Measurements from ENCODE around the gene KYNU.

Gene KYNU

DNA sequence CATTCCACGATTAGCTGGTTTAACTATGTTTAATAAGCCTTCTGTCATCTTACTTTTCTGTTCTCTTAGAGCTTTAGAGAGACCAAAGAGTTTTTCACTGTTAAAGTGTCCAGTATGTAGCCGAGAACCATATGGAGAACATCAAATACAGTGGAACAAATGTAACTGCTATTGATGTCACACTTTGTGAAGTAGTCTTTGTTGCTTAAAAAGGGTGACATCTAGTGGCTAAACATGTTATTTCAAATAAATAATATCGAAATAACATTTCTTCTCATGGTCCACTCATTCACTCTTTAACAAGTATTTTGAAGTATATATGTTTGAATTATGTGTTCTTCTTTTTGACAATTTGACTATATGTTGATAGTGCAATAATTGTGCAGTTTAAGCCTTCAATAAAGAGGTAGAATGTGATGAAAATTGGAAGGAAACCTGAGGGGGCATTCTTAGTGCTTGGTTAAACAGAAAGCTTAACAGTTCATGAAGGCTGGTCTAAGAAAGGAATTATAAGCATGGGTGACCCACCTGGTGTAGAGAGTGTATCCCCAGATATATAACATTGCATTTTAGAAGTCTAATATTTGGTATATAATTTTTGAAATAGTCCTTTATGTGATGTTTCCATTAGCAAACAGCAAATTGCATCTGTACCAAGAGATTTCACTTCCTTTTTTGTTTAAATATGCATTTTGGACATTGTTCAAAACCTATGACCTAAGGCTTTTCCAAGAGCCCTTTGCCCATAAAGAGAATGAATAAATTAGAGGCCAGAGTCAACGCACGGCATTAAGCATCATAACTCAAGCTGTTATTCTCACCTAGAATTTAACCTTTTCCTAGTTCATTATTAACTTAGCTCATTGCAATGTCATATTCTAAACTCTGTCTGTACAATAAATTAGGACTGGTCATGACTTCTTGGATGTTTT is 112.1 kb downstream of the KYNU start:
- no peak overlapping the region for H2AFZ ChIP-seq (ENCODE audit: low read length)
- no peak overlapping the region for H3K4me2 ChIP-seq (ENCODE audit: low read length)

DNA sequence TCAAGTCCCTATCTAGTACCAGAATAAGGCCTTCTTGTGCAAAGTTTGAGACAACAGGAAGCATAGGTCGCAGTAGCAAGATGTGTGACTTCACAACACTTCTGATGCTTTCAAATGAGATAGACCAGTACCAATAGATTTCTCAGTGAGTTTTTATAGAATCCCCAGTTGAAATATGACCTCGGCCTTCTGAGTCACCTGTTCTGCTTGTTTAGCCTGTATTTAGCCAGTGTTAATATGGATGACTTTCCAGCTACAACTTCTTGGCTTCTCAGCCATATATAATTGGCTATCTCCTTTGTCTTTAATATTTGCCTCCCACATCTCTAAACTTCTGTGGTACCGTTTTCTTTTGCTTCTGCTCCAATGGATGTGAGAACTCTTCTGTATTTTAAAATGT is 113.8 kb downstream of the KYNU start:
- Histone ChIP-seq H3K27ac (ENCODE audit: low read depth, low read length, poor library complexity, severe bottlenecking) (no peak overlapping the region), H3K9me2 (ENCODE audit: low read depth, low read length) (no peaks in the 10 kb centered on the region; the same call in 1 of the 2 replicates), H3K79me2 (ENCODE audit: insufficient read depth, low read length) (no peaks in the 10 kb centered on the region), H3K4me3 (ENCODE audit: low read depth, low read length, poor library complexity, severe bottlenecking) (no peak overlapping the region), H3F3A (ENCODE audit: insufficient read depth, low read length) (no peaks in the 10 kb centered on the region), H3K27me3 (ENCODE audit: insufficient read depth, low read length) (no peaks in the 10 kb centered on the region), H3K4me2 (ENCODE audit: low read length) (no peak overlapping the region), H3K9me3 (ENCODE audit: low read length) (no peaks in the 10 kb centered on the region), H2AFZ (ENCODE audit: low read length) (no peak overlapping the region), H3K36me3 (ENCODE audit: insufficient read depth, low read length) (no peaks in the 10 kb centered on the region), H3K4me1 (ENCODE audit: insufficient read depth, low read length, severe bottlenecking) (no peaks in the 10 kb centered on the region), H4K20me1 (ENCODE audit: insufficient read depth, low read length) (no peaks in the 10 kb centered on the region), H3K9ac (ENCODE audit: low read length) (no peak overlapping the region)
- no peak for TF ChIP-seq EZH2 (IDR thresholded peaks at IDR 0.05; ENCODE audit: borderline replicate concordance, low read length)

More for the DNA sequence above, 112.1 kb downstream of the KYNU start:
- H3K4me1 ChIP-seq (ENCODE audit: insufficient read depth, low read length, severe bottlenecking): no peaks in the 10 kb centered on the region
- no peaks in the 10 kb centered on the region for H3F3A ChIP-seq (ENCODE audit: insufficient read depth, low read length)
- H3K36me3 ChIP-seq (ENCODE audit: insufficient read depth, low read length): no peaks in the 10 kb centered on the region
- TF ChIP-seq, protein P1, sequence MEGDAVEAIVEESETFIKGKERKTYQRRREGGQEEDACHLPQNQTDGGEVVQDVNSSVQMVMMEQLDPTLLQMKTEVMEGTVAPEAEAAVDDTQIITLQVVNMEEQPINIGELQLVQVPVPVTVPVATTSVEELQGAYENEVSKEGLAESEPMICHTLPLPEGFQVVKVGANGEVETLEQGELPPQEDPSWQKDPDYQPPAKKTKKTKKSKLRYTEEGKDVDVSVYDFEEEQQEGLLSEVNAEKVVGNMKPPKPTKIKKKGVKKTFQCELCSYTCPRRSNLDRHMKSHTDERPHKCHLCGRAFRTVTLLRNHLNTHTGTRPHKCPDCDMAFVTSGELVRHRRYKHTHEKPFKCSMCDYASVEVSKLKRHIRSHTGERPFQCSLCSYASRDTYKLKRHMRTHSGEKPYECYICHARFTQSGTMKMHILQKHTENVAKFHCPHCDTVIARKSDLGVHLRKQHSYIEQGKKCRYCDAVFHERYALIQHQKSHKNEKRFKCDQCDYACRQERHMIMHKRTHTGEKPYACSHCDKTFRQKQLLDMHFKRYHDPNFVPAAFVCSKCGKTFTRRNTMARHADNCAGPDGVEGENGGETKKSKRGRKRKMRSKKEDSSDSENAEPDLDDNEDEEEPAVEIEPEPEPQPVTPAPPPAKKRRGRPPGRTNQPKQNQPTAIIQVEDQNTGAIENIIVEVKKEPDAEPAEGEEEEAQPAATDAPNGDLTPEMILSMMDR (IDR thresholded peaks at IDR 0.05; ENCODE audit: low read length): peak; percentile 59
- TF ChIP-seq EZH2 (IDR thresholded peaks at IDR 0.05; ENCODE audit: borderline replicate concordance, low read length): no peak
- H4K20me1 ChIP-seq (ENCODE audit: insufficient read depth, low read length): no peaks in the 10 kb centered on the region
- no peaks in the 10 kb centered on the region for H3K79me2 ChIP-seq (ENCODE audit: insufficient read depth, low read length)
- no peak overlapping the region for H3K4me3 ChIP-seq (ENCODE audit: low read depth, low read length, poor library complexity, severe bottlenecking)
- H3K27me3 ChIP-seq (ENCODE audit: insufficient read depth, low read length): no peaks in the 10 kb centered on the region
- no peak overlapping the region for H3K9ac ChIP-seq (ENCODE audit: low read length)
- no peaks in the 10 kb centered on the region for H3K9me3 ChIP-seq (ENCODE audit: low read length)
- H3K27ac ChIP-seq (ENCODE audit: low read depth, low read length, poor library complexity, severe bottlenecking): no peak overlapping the region
- H3K9me2 ChIP-seq (ENCODE audit: low read depth, low read length): no peaks in the 10 kb centered on the region

DNA sequence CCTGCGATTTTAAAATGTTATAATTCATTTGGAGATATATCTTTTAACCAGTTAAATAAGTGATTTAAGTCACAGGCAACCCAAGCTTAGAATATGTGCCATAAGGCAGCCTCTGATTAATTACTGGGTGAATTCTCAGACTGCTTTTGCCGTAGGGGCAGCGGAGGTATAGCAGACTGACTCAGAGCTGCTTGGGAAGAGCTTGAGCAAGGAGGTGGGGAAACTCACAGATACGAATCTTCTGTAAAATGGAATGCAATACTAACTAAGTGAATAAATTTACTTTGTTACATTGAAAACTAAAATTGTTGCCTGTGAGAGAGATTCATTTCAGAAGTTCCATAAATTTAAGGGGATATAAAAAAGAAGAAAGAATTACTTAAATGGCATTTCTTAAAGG is 115.4 kb downstream of the KYNU start:
- Histone ChIP-seq H3K4me2 (ENCODE audit: low read length) (no peak overlapping the region), H3K9me2 (ENCODE audit: low read depth, low read length) (no peaks in the 10 kb centered on the region; the same call in 1 of the 2 replicates), H3K27me3 (ENCODE audit: insufficient read depth, low read length) (no peaks in the 10 kb centered on the region), H3K36me3 (ENCODE audit: insufficient read depth, low read length) (no peaks in the 10 kb centered on the region), H3K9me3 (ENCODE audit: low read length) (no peaks in the 10 kb centered on the region), H3K4me1 (ENCODE audit: insufficient read depth, low read length, severe bottlenecking) (no peaks in the 10 kb centered on the region), H2AFZ (ENCODE audit: low read length) (no peak overlapping the region), H3K79me2 (ENCODE audit: insufficient read depth, low read length) (no peaks in the 10 kb centered on the region), H3F3A (ENCODE audit: insufficient read depth, low read length) (no peaks in the 10 kb centered on the region), H4K20me1 (ENCODE audit: insufficient read depth, low read length) (no peaks in the 10 kb centered on the region), H3K9ac (ENCODE audit: low read length) (no peak overlapping the region), H3K4me3 (ENCODE audit: low read depth, low read length, poor library complexity, severe bottlenecking) (no peak overlapping the region), H3K27ac (ENCODE audit: low read depth, low read length, poor library complexity, severe bottlenecking) (no peak overlapping the region)
- TF ChIP-seq EZH2 (IDR thresholded peaks at IDR 0.05; ENCODE audit: borderline replicate concordance, low read length): no peak
- TF ChIP-seq, protein P1 (IDR thresholded peaks at IDR 0.05; ENCODE audit: low read length): no peak
